Upper lobe of left lung (tissue), 4 donors: ENCODE measurements around the gene C4orf51.

ENCODE experiments used
- CTCF ChIP-seq, 6 experiments: fragments of 450-650 bp in 4 of 6; fragments of 200-600 bp in 2 of 6; sonication (generic) in 2 of 6; IDR thresholded peaks; one replicate each; pipeline ENCODE4 v1.5.1; 2016 to 2019; ENCODE audit warnings: antibody characterized with exemption in 6 of 6
- POLR2A ChIP-seq, 4 donors: fragments of 450-650 bp; IDR thresholded peaks; one replicate each; pipeline ENCODE4 v1.5.1; 2016 to 2017; ENCODE audit warnings: antibody characterized with exemption in 4 of 4, mild to moderate bottlenecking in 2 of 4
- POLR2AphosphoS5 ChIP-seq, 2 donors: sonication (generic); formaldehyde crosslinking; IDR thresholded peaks; one replicate each; pipeline ENCODE4 v1.5.1; 2017; ENCODE audit warnings: antibody characterized with exemption in 2 of 2

- TF ChIP-seq POLR2A (IDR thresholded peaks at IDR 0.05): no peak
- no peak for TF ChIP-seq CTCF (IDR thresholded peaks at IDR 0.05)
- no peak for TF ChIP-seq POLR2AphosphoS5 (IDR thresholded peaks at IDR 0.05)
Measured at GRCh38 chr4:145709843-145710242, 29.9 kb downstream of the C4orf51 start.
